ENCODE data around the gene OR2V1. TPM values are rescaled to one million over a fixed set of nuclear protein-coding genes. Genes with fewer than 3 reads are reported as not detected.
"Not testable (repeated sequence)": the region's sequence is repeated elsewhere in the genome, so short reads cannot be mapped to it uniquely, and the experiment has no call there.

The OR2V1 gene
- total RNA-seq, 3 donors from 2014 or later: not detected

- no peak for ATAC-seq
- Histone ChIP-seq H3K4me1 (ENCODE audit: low read depth) (no peaks in the 10 kb centered on the region), H3K36me3 (ENCODE audit: low read depth) (no peaks in the 10 kb centered on the region), H3K4me3 (no peak overlapping the region), H3K9me3 (no peaks in the 10 kb centered on the region)
- TF ChIP-seq CTCF (IDR thresholded peaks at IDR 0.05): no peak
- intact Hi-C loops (cut with DNase I, micrococcal nuclease): no loop called here
- no peak for DNase-seq
Measured at GRCh38 chr5:181120306-181120705, 10.7 kb downstream of the OR2V1 start.

GRCh38 chr5:181119105-181119504 is 11.9 kb downstream of the OR2V1 start:
- Histone ChIP-seq H3K9me3 (no peaks in the 10 kb centered on the region), H3K4me1 (ENCODE audit: low read depth) (no peaks in the 10 kb centered on the region), H3K36me3 (ENCODE audit: low read depth) (no peaks in the 10 kb centered on the region), H3K4me3 (no peak overlapping the region)
- no peak for DNase-seq
- intact Hi-C loops (cut with DNase I, micrococcal nuclease): no loop called here
- TF ChIP-seq CTCF (IDR thresholded peaks at IDR 0.05): no peak
- no peak for ATAC-seq

- Histone ChIP-seq H3K4me1 (ENCODE audit: low read depth) (no peaks in the 10 kb centered on the region), H3K36me3 (ENCODE audit: low read depth) (no peaks in the 10 kb centered on the region), H3K9me3 (no peaks in the 10 kb centered on the region), H3K4me3 (no peak overlapping the region)
- intact Hi-C loops (cut with DNase I, micrococcal nuclease): no loop called here
- DNase-seq: no peak
- ATAC-seq: no peak
- TF ChIP-seq CTCF (IDR thresholded peaks at IDR 0.05): no peak
Measured at GRCh38 chr5:181118369-181118768, 12.6 kb downstream of the OR2V1 start.

GRCh38 chr5:181114844-181115778 is 15.9 kb downstream of the OR2V1 start:
- Histone ChIP-seq H3K4me1 (ENCODE audit: low read depth) (no peaks in the 10 kb centered on the region), H3K9me3 (no peaks in the 10 kb centered on the region), H3K36me3 (ENCODE audit: low read depth) (no peaks in the 10 kb centered on the region), H3K4me3 (no peak overlapping the region)
- ATAC-seq: no peak
- no peak for TF ChIP-seq CTCF (IDR thresholded peaks at IDR 0.05)
- DNase-seq: no peak
- intact Hi-C loops (cut with DNase I, micrococcal nuclease): no loop called here

GRCh38 chr5:181114284-181114843 is 16.6 kb downstream of the OR2V1 start:
- no peaks in the 10 kb centered on the region for H3K9me3 ChIP-seq
- intact Hi-C loops (cut with DNase I, micrococcal nuclease): no loop called here
- no peak for ATAC-seq
- no peak for TF ChIP-seq CTCF (IDR thresholded peaks at IDR 0.05)
- no peaks in the 10 kb centered on the region for H3K36me3 ChIP-seq (ENCODE audit: low read depth)
- no peak overlapping the region for H3K4me3 ChIP-seq
- H3K4me1 ChIP-seq (ENCODE audit: low read depth): no peaks in the 10 kb centered on the region
- DNase-seq: no peak

GRCh38 chr5:181113572-181113971 is 17.4 kb downstream of the OR2V1 start:
- H3K9me3 ChIP-seq; DNase-seq; H3K4me3 ChIP-seq; intact Hi-C loops (cut with DNase I, micrococcal nuclease); H3K36me3 ChIP-seq (ENCODE audit: low read depth); H3K4me1 ChIP-seq (ENCODE audit: low read depth); ATAC-seq: not testable (repeated sequence)

Data from mucosa of descending colon (tissue), 3 donors.